ENCODE measurements around the gene GPR3. TPM values are rescaled to one million over a fixed set of nuclear protein-coding genes. Genes with fewer than 3 reads are reported as not detected.

Gene GPR3, protein sequence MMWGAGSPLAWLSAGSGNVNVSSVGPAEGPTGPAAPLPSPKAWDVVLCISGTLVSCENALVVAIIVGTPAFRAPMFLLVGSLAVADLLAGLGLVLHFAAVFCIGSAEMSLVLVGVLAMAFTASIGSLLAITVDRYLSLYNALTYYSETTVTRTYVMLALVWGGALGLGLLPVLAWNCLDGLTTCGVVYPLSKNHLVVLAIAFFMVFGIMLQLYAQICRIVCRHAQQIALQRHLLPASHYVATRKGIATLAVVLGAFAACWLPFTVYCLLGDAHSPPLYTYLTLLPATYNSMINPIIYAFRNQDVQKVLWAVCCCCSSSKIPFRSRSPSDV
- total RNA-seq: 0.69 TPM

DNA sequence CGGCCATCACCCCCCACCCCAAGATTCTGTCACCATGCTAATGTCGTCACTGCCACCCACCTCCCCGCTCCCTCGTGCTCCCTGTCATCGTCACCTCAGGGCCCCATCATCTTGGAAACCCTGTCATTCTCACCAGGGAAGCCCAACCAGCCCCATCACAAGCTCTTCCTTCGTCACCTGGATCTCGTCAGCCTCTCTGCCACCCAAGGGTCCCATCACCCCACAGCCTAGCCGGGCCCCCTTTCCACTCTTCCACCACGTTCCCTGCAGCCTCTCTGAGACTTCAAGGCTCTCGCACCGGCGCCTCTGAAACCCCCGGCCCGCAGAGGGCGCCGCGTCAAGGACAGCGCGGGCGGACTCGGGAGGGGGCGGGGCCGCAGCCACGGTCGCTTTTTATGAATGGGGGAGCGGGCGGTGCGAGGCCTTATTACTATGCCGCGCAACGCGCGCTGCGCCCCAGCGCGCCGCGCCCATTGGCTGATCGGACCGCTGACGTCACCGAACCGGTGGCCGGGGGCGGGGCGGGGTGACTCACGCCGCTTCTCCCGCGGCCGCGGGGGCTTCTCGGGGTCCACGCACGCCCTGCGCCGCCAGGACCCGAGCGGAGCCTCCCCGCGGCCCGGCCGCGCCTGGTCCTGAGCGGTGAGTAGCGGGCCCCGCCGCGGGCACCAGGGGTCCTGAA is at the start of gene GPR3:
Gene GPR3, plus strand, starts transcription at position 527 of the 682 bp plus-strand sequence. CDS start 1,177 bp downstream, outside the sequence.

DNA sequence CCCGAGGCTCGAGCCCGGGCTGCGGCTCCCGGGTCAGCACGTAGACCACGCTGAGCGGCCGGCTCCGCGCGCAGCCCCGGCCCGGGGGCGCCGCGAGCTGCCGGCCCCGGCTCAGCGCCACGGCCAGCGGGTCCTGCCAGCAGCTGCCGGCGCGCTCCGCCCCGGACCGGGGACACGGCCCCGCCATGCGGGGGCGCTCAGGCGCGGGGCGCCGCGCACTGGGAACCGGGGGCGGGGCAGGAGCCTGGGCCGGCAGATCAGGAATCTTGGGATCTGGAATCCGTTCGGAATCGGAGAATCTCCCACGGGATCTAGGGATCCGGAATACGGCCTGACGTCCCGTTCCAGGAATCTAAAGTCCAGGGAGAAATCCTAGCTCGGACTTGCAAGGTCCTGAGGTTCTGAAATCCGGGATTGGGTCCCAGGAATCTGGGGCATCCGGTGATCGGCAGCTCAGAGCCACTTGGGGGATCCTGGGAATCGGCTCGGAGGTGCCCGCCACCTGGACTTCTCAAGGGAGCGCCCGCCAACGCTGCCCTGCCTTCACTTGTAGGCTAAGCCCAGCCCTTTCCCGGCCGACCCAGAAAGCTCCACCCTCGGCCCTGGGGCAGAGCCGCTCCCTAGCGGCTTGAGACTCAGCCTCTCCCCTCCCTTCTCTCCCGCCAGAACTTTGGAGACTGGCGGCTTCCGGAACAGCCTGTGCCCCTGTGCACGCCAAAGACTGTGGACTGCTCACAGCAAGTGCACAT is 25.8 kb upstream of the GPR3 start, which contains the start of gene MAP3K6:
Gene MAP3K6, minus strand, starts transcription at position 551 of the 749 bp plus-strand sequence. Its CDS starts 364 bp downstream, at position 187.

DNA sequence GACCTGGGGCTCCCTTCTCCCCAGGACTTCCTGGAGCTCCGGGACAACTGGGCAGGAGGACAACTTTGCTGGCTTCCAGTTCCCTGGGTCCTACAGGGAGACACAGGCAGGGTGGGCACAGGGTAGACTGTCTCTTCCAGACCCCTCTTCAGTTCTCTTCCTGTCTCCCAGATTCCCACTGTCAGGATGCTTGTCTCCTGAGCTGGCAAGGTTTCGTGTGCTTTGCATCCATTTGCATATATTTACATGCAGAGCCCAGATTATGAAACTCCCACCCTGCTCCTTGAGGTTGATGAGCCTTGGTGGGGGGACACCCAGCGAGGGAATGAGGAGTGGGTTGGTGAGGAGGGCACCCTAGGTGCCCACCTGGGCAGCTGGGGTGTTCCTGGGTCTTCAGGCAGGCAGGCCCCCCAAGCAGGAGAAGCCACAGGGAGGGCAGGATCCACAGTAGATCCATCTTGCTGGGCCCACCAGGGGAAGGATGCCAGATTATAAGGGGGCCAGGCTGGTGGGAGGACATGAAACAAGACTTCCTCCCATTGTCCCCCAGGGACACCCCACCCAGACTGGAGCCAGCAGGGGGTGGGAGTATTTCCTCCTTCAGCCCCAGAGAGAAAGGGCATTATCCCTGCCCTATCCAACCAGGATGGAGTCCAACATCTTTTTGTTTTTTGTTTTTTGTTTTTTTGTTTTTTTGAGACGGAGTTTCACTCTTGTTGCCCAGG is 17.9 kb upstream of the GPR3 start, which contains the start of gene FCN3:
Gene FCN3, minus strand, starts transcription at position 463 of the 725 bp plus-strand sequence. Its CDS starts 6 bp downstream, at position 457.

DNA sequence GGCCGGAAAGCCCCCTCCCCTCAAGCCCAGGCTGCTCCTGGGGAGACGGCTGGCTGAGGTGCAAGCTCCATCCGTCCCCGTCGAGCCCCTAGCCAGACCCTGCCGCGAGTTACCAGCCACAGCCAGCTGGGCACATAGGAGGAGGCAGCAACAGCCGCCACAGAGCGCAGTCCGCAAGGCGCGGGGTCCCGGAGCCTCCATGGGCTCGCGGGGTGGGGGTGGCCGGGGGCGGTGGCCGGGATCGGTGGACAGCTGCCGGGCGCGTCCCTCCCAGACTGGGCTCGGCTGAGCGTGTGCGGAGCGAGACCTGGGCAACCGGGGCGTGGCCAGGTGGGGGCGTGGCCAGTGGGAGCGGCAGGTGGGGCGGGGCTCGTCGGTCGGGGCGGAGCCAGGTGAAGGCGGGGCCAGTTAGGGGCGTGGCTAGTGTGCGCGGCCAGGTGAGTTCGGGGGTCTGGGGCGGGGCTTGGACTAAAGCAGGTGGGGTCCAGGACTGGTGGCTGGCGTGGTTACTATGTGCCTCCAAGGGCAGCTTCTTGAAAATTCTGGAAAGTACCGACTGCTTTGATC is 9.3 kb upstream of the GPR3 start, which contains the start of gene CD164L2:
Gene CD164L2, minus strand, starts transcription at position 295 of the 567 bp plus-strand sequence. Its CDS starts 94 bp downstream, at position 201.

Other genes with a start within 250 kb of the GPR3 start
- gene SLC9A1, start 237.5 kb upstream of the GPR3 start, total RNA-seq: 6.2 TPM
- 23.8 TPM for gene WDTC1, start 158.0 kb upstream of the GPR3 start, total RNA-seq
- gene TMEM222, start 70.5 kb upstream of the GPR3 start, total RNA-seq: 21.7 TPM
- gene SYTL1, start 50.6 kb upstream of the GPR3 start, total RNA-seq: 0.46 TPM
- 1.2 TPM for gene MAP3K6, start 25.7 kb upstream of the GPR3 start, total RNA-seq
- not detected for gene FCN3, start 17.8 kb upstream of the GPR3 start, total RNA-seq
- not detected for gene CD164L2, start 9.3 kb upstream of the GPR3 start, total RNA-seq
- gene WASF2, start 97.5 kb downstream of the GPR3 start, total RNA-seq: 8.5 TPM
- 13.8 TPM for gene AHDC1, start 211.5 kb downstream of the GPR3 start, total RNA-seq
- gene FGR, start 242.6 kb downstream of the GPR3 start, total RNA-seq: 1.4 TPM

Data from diencephalon (tissue), 1 donor.